ENCODE results near the gene SSBP2. TPM values are rescaled to one million over a fixed set of nuclear protein-coding genes. Genes with fewer than 3 reads are reported as not detected.

The SSBP2 gene
- total RNA-seq, 3 donors from 2014 or later: 17.5 to 77.9 (median 20.9) TPM

DNA sequence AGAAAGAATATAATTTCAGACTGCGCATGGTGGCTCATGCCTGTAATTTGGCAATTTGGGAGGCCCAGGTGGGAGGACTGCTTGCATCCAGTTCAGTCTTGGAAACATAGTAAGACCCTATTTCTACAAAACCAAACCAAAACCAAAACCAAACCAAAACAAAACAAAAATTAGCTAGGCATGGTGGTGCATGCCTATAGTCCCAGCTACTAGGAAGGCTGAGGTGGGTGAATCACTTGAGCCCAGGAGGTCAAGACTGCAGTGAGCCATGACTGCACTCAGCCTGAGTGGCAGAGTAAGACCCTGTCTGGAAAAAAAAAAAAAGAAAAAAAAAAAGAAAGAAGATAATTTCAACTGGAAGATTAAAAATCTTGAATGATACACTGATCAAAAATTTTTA lies 220.0 kb downstream of the SSBP2 start:
- no peaks in the 10 kb centered on the region for H3K9me3 ChIP-seq
- no peaks in the 10 kb centered on the region for H3K36me3 ChIP-seq (ENCODE audit: low read depth)
- TF ChIP-seq, protein P1, sequence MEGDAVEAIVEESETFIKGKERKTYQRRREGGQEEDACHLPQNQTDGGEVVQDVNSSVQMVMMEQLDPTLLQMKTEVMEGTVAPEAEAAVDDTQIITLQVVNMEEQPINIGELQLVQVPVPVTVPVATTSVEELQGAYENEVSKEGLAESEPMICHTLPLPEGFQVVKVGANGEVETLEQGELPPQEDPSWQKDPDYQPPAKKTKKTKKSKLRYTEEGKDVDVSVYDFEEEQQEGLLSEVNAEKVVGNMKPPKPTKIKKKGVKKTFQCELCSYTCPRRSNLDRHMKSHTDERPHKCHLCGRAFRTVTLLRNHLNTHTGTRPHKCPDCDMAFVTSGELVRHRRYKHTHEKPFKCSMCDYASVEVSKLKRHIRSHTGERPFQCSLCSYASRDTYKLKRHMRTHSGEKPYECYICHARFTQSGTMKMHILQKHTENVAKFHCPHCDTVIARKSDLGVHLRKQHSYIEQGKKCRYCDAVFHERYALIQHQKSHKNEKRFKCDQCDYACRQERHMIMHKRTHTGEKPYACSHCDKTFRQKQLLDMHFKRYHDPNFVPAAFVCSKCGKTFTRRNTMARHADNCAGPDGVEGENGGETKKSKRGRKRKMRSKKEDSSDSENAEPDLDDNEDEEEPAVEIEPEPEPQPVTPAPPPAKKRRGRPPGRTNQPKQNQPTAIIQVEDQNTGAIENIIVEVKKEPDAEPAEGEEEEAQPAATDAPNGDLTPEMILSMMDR (IDR thresholded peaks at IDR 0.05): no peak
- H3K4me3 ChIP-seq: no peak overlapping the region
- no peaks in the 10 kb centered on the region for H3K4me1 ChIP-seq (ENCODE audit: low read depth)
- no peak for DNase-seq
- intact Hi-C loops (cut with DNase I, micrococcal nuclease): no loop called here
- ATAC-seq: no peak

DNA sequence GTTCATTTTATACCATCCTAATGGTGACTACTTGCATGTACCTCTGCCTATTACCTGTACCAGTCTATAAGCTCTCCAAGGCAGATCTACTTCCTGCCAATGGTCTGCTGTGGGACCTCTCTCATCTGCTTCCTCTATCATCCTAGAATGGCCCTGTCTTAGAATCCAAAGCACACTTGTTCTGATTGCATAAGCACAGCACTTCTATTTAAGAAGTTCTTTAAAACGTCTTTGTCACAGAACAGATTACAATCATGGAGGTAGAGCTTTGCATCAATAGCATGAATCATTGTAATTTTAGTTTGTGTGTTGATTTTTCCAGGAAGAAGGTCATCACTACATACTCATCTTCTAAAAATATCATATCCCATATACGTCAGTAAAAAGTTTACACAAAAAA lies 225.2 kb downstream of the SSBP2 start:
- Histone ChIP-seq H3K4me1 (ENCODE audit: low read depth) (no peaks in the 10 kb centered on the region), H3K36me3 (ENCODE audit: low read depth) (no peaks in the 10 kb centered on the region), H3K9me3 (no peaks in the 10 kb centered on the region), H3K4me3 (no peak overlapping the region)
- ATAC-seq (no peak), DNase-seq (no peak)
- intact Hi-C loops (cut with DNase I, micrococcal nuclease): no loop called here
- TF ChIP-seq, protein P1 (IDR thresholded peaks at IDR 0.05): no peak

DNA sequence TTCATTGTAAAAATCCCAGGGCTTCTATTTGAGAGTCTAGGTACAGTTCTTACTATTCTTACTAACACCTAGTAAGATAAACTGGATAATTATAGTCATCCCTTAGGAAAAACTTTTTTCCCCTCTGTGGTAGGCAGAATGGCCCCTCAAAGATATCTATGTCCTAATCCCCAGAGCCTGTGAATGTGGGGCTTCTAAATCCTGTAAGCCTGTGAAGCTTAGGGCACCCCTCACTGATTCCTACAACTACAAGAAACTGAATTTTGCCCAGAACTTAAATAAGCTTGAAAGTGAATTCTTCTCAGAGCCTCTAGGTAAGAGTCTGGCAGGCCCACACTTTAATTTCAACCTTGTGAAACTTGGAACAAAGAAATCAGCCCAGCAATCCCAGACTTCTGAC lies 226.9 kb downstream of the SSBP2 start:
- intact Hi-C loops (cut with DNase I, micrococcal nuclease): no loop called here

DNA sequence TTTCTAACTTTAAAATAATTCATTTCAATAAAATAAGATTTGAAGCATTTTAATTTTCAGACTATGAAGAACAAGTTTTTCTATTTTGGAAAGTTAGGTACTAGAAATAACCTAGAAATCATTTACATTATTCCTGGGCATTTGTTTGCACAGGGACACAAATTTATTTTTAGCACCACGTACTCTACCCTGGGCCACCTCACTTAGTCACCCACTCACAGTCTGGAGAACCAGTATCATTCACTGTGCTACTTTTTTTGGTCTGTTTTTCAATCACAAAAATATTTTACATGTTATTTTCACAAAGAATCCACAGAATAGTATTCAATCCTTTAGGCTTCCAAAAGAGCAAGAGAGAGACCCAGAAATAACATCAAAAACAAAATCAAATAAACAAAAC lies 228.3 kb downstream of the SSBP2 start:
- intact Hi-C loops (cut with DNase I, micrococcal nuclease): no loop called here
- no peak for DNase-seq
- TF ChIP-seq, protein P1 (IDR thresholded peaks at IDR 0.05): no peak
- H3K9me3 ChIP-seq: no peaks in the 10 kb centered on the region
- no peak for ATAC-seq
- no peak overlapping the region for H3K4me3 ChIP-seq
- no peaks in the 10 kb centered on the region for H3K36me3 ChIP-seq (ENCODE audit: low read depth)
- no peaks in the 10 kb centered on the region for H3K4me1 ChIP-seq (ENCODE audit: low read depth)

More for the DNA sequence above, 226.9 kb downstream of the SSBP2 start:
- Histone ChIP-seq H3K4me3 (no peak overlapping the region), H3K4me1 (ENCODE audit: low read depth) (no peaks in the 10 kb centered on the region), H3K36me3 (ENCODE audit: low read depth) (no peaks in the 10 kb centered on the region), H3K9me3 (no peaks in the 10 kb centered on the region)
- TF ChIP-seq, protein P1 (IDR thresholded peaks at IDR 0.05): no peak
- ATAC-seq (no peak), DNase-seq (no peak)

DNA sequence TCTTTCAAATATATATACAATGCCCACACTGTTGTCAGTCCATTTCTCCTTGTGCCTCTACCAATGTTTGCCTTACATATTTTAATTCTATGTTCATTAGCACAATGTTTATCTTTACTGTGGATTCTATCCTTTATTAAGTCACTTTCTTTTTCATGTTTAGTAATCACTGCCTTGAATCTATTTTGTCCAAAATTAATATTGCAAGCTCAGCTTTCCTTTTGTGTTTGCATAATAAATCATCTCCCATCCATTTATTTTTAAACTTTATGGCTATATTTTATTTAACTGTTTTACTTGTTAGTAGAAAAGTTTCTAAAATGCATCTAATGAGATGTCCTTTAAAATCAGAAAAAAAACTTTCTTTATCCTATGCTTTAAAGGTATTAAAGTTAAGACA lies 230.1 kb downstream of the SSBP2 start:
- TF ChIP-seq, protein P1 (IDR thresholded peaks at IDR 0.05): no peak
- no peak overlapping the region for H3K4me3 ChIP-seq
- no peak for ATAC-seq
- no peaks in the 10 kb centered on the region for H3K4me1 ChIP-seq (ENCODE audit: low read depth)
- intact Hi-C loops (cut with DNase I, micrococcal nuclease): no loop called here
- no peaks in the 10 kb centered on the region for H3K36me3 ChIP-seq (ENCODE audit: low read depth)
- no peaks in the 10 kb centered on the region for H3K9me3 ChIP-seq
- no peak for DNase-seq
